HL-60/S4 treated with phorbol 12-myristate 13-acetate at 8.2 ng/mL for 4 days and 3 days (cell line): ENCODE data around the gene PELI2.

ENCODE experiments used
- in situ Hi-C: fragments of 300-500 bp; cut with MboI; formaldehyde crosslinking; loops from 2 replicates; pipeline ENCODE4 v1.15.0; 2022; ENCODE audit warnings: low sequenced_read_pairs

PELI2 gene

DNA sequence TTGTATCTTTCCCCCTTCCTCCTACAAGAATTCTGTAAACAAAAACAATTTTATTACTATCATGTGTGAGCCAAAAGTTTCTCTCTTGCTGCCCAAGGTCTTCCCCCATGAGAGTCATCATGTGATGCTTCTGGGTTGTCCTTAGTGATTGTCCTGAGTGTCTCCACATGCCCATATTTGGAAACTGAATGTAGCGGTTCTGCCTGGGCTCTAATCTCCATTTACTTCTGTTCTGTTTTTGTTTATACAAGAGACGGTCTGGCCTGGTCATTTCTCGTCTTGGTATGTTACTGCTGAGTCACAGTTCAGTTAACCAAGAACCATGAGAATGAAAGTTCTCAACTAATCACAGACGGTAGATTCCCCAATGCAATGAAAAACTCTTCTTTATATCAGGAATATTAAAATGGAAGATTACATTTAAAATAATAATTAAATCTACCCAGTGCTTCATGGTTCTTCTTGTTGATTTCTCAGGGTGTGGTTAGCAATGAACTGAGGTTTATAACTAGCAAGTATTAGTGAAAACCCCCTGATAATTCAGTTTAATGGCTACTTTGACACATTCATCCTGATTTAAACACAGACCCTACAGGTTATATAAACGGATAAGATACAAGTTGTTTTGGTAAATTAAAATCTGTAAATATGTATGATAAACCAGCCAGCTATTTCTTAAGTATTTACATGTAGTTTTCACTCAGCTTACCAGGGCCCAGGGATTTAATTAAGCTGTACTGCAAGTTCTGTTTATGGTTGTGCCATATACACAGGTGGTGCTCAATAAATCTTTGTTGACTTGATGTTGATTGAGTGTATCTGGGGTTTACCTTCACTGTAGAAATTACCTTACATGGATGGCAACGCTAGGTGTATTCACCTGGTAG, 81.1 kb downstream of the PELI2 start:
- in situ Hi-C loops, result no loop called here

DNA sequence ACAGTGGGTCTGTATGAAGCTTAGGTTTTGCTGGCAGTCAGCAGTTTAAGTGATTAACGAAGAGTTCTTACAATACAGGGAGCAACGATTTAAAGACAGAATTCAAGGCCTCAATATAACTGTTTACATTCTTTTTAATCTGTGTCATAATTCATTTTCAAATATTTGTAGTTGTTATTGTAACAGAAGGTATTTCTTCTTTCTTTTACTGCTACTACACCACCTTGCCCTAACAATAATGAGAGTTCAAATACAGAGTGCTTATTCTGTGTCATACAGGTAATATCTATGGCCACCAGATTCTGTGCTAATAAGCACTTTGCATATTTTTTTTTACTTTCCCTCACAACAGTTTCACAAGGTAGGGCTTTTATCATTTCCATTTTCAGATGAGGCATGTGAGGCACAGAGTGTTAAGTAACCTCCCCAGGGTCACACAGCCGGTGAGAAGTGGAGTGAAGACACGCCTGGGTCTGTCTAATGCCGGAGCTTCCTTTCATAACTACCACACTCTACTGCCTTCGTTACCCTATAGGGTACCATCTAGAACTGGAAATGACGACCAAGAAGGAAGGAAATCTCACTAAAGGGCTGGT, 81.9 kb downstream of the PELI2 start:
- in situ Hi-C loops, result no loop called here

DNA sequence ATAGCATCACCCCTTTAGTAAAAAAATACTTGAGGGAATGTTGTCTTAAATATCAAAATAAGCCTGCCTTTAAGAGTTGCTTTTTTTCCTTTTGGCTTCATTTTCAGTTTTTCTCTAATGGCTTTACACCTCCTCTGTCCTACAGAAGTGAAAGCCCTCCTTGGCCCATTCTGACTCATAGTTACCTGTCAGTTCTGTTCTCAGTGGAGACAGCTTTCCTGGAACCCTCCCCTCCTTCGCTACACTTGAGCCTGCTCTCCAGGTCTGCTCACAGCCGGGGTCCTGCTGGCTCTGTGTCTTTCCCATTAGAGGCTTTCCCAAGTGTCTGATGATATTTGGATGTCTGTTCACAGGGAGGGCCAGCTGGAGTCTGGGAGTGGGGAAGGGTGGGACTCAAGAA, 84.0 kb downstream of the PELI2 start:
- in situ Hi-C loops, result no loop called here

DNA sequence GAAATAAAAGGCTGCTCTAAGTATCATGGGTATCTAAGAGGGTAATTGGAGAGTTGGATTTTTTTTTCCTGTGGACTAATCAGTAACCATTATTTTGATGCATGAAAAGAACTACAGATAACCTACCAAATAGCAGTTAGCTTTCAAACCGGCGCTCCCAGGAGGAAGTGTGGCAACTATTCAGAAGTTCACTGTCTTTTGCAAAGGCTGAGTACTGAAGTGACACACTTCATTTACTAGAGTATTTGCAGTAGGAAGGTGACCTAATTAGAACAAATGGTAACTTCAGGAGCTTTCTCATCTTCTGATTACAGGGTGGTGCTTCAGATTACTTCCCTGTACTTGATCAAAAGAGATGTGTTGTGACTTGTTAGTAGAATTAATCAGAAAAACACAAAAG, 87.7 kb downstream of the PELI2 start:
- in situ Hi-C loops, result no loop called here

- in situ Hi-C loops, result no loop called here
Observed at GRCh38 chr14:56206596-56206995, 88.4 kb downstream of the PELI2 start.

DNA sequence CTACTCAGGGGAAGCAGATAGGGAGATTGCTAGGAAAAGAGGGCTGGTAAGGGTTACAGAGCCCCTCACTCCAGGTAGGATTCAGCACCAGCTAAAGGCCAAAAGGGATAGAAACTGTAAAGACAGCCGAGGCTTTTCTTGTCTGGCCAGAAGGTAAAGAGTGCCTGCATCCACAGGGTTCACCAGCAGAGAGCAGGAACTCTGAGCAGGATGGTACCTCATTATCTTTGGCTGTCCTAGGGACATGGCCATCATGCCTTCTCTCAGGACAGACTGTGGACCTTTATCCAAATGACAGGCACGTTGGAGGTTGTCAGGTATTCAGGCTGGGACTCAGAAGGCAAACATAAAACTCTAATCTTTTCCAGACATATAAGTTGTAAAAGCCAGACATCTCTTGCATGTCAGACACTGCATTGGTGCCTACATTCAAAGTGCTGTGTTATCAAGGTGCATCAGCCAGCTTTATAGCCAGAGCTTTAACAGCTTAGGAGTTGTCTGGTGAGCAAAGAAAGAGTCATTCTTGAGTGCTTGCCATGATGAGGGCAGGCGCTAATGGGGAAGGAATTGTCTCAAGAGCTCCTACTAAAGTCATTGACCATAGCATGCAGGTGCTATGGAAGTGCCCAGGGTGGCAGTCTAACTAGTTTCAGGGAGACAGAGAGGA, 89.5 kb downstream of the PELI2 start:
- in situ Hi-C loops, result no loop called here

GRCh38 chr14:56208520-56208919, 90.3 kb downstream of the PELI2 start:
- in situ Hi-C loops, result no loop called here

- in situ Hi-C loops, result no loop called here
Observed at GRCh38 chr14:56210571-56210970, 92.4 kb downstream of the PELI2 start.

GRCh38 chr14:56211084-56211483, 92.9 kb downstream of the PELI2 start:
- in situ Hi-C loops, result no loop called here

DNA sequence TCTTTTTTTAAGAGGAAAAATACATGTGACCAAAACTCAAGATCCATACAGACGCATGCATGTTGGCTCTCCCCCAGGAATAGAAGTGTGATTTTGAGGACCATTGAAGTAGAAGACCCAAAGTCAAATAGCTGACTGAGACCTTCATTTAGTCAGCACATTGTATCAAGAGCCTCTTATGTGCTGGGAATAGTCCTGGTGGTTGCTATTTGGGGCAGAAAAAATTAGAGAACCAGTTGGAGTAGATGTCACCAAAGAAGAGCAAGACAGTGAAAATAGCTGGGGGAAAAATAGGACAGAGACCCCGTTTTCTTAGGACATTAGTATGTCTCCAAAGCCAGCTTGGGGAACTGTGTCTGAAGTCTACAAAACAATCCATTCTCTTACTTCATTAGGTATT, 93.6 kb downstream of the PELI2 start:
- in situ Hi-C loops, result no loop called here

- in situ Hi-C loops, result no loop called here
Observed at GRCh38 chr14:56212521-56212920, 94.3 kb downstream of the PELI2 start.

GRCh38 chr14:56213306-56213705, 95.1 kb downstream of the PELI2 start:
- in situ Hi-C loops, result no loop called here

DNA sequence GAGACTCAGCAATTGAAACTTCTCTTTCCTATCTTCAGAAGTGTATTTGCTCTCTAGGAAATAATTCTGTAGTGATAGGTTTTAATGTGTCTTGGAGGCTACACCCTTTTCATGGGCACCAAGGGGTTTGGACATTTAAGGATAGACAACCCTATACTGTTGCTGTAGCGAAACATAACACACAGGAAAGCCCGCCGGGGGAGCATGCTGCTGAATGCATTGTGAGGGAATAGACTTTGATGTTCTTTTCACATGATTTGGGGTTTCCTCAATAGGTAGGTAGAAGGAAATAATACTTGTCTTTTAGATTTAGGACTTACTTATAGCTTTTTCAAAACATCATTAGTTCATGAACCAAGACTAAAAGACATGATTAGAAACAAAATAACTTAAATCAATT, 97.0 kb downstream of the PELI2 start:
- in situ Hi-C loops, result no loop called here

GRCh38 chr14:56216626-56217379, 98.6 kb downstream of the PELI2 start:
- in situ Hi-C loops, result no loop called here

DNA sequence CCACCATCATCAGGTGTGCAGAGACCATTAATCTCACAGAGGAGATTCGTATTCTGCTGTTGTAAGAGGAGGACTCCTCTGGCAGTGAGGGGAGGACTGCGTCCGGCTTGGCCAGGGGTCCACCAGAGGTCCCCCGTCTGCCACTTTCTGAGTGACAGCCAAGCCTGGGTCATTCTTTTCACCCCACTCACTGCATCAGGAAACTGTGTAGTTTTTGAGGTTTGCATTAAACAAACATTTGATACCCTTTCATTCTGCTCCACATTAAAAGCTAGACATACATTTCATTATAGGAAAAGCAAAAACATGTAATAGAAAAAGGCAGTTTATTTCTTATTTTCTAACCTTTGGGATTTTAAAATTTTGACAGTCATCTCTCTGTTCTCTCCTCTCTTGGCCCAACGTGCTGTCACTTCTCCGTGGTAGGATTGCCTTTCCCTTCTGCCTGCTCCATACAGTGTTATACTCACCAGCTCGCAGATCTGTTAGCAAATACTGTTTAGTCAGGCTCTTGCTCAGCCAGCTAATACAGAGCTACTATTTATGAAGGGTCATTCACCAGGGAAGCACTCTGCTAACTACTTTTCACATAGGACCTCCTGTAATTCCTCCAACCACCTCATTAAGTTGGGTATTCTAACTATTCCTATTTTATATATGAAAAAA, 99.3 kb downstream of the PELI2 start:
- in situ Hi-C loops, result no loop called here

DNA sequence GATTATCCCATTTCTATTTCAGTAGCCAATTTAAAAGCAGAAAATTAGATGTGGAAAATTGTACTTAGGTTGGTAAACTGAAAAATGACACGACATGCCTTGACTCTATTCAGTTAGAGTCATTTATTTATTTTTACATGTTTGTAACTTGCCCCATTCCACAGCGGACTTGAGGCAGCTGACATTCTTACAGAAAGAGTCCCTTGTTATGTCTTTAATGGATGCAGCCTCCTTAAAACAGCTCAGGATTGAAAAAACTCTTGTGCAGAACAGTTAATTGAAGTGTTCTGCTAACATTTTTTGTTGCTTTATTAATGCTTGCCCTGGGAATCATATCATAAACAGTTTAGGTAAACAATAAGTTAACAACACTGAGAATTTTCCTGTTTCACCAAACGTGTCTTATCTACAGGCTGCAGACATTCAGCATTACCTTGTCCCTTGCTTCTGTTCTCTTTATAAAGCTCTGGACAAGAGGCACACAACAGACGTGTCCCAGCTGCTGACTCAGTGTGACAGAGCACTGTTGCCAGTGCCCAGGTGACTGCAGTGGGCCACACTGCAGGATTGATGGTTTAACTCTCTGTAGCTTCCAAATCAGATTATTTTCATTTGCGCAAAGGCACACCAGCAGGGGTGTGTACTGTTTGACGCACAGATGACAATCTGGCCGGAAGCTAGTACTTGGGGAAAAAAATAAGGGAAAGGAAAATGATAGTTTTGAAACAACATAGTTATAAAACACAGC, 101.6 kb downstream of the PELI2 start:
- in situ Hi-C loops, result no loop called here

DNA sequence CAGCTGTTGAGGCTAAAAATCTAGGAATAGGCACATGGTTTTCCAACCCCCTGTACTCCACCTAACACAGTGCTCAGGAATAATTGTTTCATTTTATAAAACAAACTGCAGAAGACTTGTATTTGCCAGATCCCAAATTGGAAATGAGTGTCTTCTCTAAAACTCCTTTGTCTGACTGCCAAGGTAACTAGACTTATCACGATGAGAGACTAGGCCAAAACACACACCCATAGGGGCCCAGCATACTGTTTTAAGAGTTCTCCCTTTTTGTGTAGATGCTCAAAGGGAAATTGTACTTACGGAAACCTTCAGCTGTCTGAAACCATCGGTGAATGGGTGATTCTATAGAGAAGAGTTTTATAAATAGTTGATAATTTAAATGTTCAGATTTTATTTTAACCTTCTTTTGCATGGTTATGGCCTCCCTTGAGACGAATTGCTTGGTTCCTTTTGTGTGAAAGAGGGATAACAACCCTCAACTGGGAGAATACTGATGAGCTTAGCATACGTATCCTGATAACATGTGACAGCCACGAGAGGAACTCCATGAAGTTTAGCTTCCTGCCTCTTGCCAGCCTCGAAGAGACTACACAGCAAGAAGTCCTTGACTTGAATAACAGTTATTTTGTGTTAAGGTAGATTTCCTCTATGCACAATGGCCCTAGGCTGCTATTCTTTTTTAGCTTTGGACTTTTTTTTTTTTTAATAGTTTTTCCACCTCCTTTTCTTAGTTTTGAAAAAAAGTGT, 103.3 kb downstream of the PELI2 start:
- in situ Hi-C loops, result no loop called here

DNA sequence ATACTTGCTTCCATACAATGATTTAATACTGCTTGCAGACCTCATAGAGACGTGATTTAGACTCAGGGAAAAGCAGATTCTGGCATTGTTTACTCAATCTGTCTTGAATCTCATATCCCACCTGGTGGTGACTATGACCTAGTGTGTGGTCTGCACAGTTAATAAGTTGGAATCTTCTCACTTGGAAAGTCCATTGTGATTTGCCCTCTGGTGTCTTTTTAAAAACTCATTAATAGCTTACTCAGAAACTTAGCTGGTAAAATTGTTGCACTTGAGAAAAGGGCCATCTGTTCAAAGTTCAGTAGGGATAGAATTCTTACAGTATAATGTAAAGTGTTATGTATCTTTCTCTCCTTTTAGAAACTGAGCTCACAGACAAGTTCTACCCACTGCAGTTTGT, 106.0 kb downstream of the PELI2 start:
- in situ Hi-C loops, result no loop called here
